ENCODE results near the gene AGTRAP. TPM values are rescaled to one million over a fixed set of nuclear protein-coding genes. Genes with fewer than 3 reads are reported as not detected.

Gene AGTRAP
- total and polyA plus RNA-seq, 9 of the 15 experiments (the other 6 are each of a cell fraction or from before 2014, with no cell fraction given) = 26.8 to 105 (median 57.5) TPM

DNA sequence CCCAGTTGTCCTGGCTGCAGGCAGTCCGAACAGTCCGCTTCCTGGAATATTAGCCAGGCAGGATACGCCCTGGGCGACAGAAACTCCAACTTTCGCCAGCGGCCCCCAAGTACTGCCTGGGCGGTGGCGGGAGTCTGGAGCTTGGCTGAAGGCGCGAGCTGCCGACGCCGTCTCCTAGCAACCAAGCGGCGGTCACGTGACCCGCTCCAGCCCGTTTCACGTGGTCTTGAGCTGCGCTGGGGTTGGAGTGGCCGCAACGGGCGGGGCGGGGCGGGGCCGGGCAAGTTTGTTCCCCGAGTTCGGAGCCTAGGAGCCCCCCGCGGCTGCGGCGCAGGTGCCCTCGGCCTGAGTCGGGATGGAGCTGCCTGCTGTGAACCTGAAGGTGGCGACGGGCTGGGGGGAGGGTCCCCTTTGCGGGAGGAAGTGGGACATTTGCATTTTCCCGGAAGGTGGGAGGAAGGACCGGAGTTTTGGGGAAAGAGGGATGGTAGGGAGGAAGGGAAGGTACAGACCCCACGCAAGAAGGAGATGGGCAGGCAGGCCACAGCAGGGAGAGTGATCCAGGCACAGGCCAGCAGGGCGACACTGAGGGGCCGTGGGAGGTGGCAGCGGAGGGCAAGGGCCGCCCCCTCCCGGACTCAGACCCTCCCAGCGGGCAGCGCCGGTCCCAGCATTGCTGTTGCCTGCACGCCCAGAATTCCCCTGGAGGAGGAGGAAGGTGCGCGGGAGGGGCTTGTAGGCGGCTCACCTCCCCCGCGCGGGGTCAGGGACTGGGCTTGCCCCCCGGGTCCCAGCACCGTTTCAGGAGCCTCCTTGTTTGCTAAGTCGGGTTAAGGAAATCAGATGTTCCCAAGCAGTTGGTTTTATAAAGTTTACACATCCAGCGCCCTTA lies at the start of gene AGTRAP (continued):
- TF ChIP-seq PKNOX1 (IDR thresholded peaks at IDR 0.05) (no peak), EGR1 (conservative IDR thresholded peaks at IDR 0.05) (peak; percentile 91), YBX1 (IDR thresholded peaks at IDR 0.05) (no peak), BDP1 (IDR thresholded peaks at IDR 0.05; ENCODE audit: insufficient read depth, insufficient read length) (no peak), MTA2 (IDR thresholded peaks at IDR 0.05; ENCODE audit: low read depth) (peak; percentile 6; the same call in 1 of the 2 replicates), ZNF184 (CRISPR knock-in tag; IDR thresholded peaks at IDR 0.05) (no peak), C11orf30 (IDR thresholded peaks at IDR 0.05; ENCODE audit: low read depth) (peak; percentile 85), ATF7 (IDR thresholded peaks at IDR 0.05) (peak; percentile 25)
- TF ChIP-seq, protein P1, sequence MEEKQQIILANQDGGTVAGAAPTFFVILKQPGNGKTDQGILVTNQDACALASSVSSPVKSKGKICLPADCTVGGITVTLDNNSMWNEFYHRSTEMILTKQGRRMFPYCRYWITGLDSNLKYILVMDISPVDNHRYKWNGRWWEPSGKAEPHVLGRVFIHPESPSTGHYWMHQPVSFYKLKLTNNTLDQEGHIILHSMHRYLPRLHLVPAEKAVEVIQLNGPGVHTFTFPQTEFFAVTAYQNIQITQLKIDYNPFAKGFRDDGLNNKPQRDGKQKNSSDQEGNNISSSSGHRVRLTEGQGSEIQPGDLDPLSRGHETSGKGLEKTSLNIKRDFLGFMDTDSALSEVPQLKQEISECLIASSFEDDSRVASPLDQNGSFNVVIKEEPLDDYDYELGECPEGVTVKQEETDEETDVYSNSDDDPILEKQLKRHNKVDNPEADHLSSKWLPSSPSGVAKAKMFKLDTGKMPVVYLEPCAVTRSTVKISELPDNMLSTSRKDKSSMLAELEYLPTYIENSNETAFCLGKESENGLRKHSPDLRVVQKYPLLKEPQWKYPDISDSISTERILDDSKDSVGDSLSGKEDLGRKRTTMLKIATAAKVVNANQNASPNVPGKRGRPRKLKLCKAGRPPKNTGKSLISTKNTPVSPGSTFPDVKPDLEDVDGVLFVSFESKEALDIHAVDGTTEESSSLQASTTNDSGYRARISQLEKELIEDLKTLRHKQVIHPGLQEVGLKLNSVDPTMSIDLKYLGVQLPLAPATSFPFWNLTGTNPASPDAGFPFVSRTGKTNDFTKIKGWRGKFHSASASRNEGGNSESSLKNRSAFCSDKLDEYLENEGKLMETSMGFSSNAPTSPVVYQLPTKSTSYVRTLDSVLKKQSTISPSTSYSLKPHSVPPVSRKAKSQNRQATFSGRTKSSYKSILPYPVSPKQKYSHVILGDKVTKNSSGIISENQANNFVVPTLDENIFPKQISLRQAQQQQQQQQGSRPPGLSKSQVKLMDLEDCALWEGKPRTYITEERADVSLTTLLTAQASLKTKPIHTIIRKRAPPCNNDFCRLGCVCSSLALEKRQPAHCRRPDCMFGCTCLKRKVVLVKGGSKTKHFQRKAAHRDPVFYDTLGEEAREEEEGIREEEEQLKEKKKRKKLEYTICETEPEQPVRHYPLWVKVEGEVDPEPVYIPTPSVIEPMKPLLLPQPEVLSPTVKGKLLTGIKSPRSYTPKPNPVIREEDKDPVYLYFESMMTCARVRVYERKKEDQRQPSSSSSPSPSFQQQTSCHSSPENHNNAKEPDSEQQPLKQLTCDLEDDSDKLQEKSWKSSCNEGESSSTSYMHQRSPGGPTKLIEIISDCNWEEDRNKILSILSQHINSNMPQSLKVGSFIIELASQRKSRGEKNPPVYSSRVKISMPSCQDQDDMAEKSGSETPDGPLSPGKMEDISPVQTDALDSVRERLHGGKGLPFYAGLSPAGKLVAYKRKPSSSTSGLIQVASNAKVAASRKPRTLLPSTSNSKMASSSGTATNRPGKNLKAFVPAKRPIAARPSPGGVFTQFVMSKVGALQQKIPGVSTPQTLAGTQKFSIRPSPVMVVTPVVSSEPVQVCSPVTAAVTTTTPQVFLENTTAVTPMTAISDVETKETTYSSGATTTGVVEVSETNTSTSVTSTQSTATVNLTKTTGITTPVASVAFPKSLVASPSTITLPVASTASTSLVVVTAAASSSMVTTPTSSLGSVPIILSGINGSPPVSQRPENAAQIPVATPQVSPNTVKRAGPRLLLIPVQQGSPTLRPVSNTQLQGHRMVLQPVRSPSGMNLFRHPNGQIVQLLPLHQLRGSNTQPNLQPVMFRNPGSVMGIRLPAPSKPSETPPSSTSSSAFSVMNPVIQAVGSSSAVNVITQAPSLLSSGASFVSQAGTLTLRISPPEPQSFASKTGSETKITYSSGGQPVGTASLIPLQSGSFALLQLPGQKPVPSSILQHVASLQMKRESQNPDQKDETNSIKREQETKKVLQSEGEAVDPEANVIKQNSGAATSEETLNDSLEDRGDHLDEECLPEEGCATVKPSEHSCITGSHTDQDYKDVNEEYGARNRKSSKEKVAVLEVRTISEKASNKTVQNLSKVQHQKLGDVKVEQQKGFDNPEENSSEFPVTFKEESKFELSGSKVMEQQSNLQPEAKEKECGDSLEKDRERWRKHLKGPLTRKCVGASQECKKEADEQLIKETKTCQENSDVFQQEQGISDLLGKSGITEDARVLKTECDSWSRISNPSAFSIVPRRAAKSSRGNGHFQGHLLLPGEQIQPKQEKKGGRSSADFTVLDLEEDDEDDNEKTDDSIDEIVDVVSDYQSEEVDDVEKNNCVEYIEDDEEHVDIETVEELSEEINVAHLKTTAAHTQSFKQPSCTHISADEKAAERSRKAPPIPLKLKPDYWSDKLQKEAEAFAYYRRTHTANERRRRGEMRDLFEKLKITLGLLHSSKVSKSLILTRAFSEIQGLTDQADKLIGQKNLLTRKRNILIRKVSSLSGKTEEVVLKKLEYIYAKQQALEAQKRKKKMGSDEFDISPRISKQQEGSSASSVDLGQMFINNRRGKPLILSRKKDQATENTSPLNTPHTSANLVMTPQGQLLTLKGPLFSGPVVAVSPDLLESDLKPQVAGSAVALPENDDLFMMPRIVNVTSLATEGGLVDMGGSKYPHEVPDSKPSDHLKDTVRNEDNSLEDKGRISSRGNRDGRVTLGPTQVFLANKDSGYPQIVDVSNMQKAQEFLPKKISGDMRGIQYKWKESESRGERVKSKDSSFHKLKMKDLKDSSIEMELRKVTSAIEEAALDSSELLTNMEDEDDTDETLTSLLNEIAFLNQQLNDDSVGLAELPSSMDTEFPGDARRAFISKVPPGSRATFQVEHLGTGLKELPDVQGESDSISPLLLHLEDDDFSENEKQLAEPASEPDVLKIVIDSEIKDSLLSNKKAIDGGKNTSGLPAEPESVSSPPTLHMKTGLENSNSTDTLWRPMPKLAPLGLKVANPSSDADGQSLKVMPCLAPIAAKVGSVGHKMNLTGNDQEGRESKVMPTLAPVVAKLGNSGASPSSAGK (IDR thresholded peaks at IDR 0.05) = peak; percentile 66
